Adrenal gland (tissue), 5 donors: ENCODE measurements around the gene CAND2.

Source experiments
- CTCF ChIP-seq, 6 experiments: fragments of 450-650 bp in 4 of 6; fragments of 200-600 bp in 2 of 6; sonication (generic) in 1 of 6; IDR thresholded peaks; 1 replicate in 5 of 6; 2 replicates in 1 of 6; pipeline versions ENCODE4 v1.5.1 to v1.8.0; 2016 to 2021; ENCODE audit warnings: antibody characterized with exemption in 6 of 6, mild to moderate bottlenecking in 2 of 6, moderate library complexity in 1 of 6
- POLR2A ChIP-seq, 2 donors: fragments of 450-650 bp; IDR thresholded peaks; one replicate each; pipeline ENCODE4 v1.6.1; 2017; ENCODE audit warnings: antibody characterized with exemption in 2 of 2, mild to moderate bottlenecking in 2 of 2, moderate library complexity in 1 of 2
- donor health status: DM: no; HTN: no; CAD: no.

GRCh38 chr3:12797124-12797891 is 828 bp downstream of the CAND2 start:
- TF ChIP-seq CTCF (IDR thresholded peaks at IDR 0.05), result no peak
- no peak for TF ChIP-seq POLR2A (IDR thresholded peaks at IDR 0.05)
